Loucy (cell line): ENCODE data around the gene FMNL2.

Experiments
- CTCF ChIP-seq: fragments of 200-600 bp; sonication (generic); conservative IDR thresholded peaks from 2 replicates; pipeline ENCODE4 v1.5.1; 2014; ENCODE audit warnings: mild to moderate bottlenecking, antibody characterized with exemption, low read length
- EZH2phosphoT487 ChIP-seq: fragments of 200-600 bp; IDR thresholded peaks from 2 replicates; pipeline ENCODE4 v1.6.1; 2018; ENCODE audit warnings: antibody characterized with exemption, mild to moderate bottlenecking, moderate library complexity, borderline replicate concordance

- no peak for TF ChIP-seq CTCF
- TF ChIP-seq EZH2phosphoT487: no peak
These were observed 14.4 kb downstream of the FMNL2 start for GRCh38 chr2:152349416-152349815.
